ENCODE data around the gene DLGAP1.

GRCh38 chr18:3693410-3693809, 761.7 kb downstream of the DLGAP1 start:
- TF ChIP-seq SMC3 (IDR thresholded peaks at IDR 0.05; ENCODE audit: low read depth, low read length): no peak
- no peak for TF ChIP-seq CTCF (IDR thresholded peaks at IDR 0.05)
- TF ChIP-seq POLR2AphosphoS5 (IDR thresholded peaks at IDR 0.05; ENCODE audit: low read depth, low read length): no peak
- TF ChIP-seq FOXM1 (IDR thresholded peaks at IDR 0.05; ENCODE audit: low read depth): no peak
